ENCODE results near the gene MB21D2. TPM values are rescaled to one million over a fixed set of nuclear protein-coding genes. Genes with fewer than 3 reads are reported as not detected.
A peak's percentile ranks its signal among the peaks of the same experiment; 100 is the strongest.

The MB21D2 gene
- total RNA-seq, 1 experiment from 2014 or later = 23.8 TPM

DNA sequence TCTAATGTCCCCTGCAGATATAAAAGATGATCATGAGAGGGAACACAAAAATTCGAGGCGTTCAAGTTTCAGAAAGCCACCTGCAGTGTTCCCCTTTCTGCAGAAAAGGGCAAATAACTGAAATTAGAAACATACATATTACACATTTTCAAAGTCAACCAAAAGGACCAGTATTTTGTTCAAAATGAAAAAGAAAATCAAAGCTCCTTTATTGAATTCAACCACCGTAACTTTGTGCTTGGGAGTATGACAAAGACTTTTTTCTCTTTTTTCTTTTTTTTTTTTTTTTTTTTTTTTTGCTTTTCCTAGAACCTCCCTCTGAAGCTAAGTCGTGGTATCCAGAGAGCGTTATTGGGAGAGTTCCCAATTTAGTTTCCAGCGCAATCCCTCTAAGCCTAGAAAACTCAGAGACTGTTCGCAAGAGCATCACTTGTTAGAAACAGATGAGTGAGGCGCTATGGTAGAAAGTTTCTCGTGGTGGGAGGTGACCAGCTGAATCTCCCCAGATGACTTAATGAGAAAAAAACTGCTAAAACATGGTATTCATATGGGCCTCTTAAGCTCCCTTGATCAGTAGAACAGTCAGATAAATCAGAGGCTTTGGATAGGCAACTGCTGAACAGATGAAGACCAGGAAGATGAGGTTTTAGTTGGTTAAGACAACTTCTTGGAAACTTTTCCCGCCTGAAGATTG lies 77.4 kb downstream of the MB21D2 start:
- Histone ChIP-seq H3K27me3 (no peaks in the 10 kb centered on the region), H3K9me3 (no peaks in the 10 kb centered on the region), H3K4me3 (no peak overlapping the region), H3K36me3 (no peaks in the 10 kb centered on the region; the same call in 1 of the 2 replicates)
- DNase-seq = no peak

DNA sequence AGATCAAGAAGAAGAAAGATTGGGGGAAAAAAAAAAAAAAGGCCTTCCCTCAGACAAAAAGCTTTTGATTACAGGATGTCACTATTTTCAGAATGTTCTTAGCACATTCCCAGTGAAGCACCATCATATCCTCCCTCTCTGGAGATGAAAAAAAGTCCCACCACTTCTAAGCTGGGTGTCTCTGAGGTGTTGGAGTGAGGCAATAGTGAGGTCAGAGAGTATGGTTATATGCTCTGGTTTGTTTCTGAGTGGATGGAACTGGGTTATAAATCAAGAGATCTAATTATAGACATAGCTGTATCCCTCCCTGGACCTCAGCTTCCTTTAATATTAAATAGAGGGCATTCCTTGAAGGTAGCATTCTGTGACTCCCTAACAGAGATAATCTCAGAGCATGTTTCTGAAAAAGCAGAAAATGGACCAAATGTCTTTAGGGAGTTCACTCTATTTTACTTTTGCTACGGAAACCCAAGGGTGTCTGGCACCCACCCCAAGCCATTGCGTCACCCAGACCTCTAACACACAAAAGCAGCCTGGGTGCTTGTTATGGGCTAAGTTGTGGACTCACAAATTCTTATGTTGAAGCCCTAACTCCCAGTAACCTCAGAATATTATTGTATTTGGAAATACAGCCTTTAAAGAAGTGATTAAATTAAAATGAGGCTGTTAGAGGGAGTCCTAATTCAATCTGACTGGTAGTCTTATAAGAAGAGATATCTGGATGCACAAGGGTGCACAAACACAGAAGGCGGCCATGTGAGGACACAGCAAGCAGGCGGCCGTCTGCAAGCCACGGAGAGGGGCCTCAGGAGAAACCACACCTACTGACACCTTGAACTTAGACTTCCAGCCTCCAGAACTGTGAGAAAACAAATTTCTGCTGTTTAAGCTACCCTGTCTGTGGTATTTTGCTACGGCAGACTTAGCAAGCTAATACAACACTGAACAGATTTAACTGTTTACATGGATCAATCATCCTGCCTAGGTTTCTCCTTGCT lies 81.5 kb downstream of the MB21D2 start:
- Histone ChIP-seq H3K27me3 (no peaks in the 10 kb centered on the region), H3K4me3 (no peak overlapping the region), H3K36me3 (no peaks in the 10 kb centered on the region), H3K9me3 (no peaks in the 10 kb centered on the region)
- DNase-seq = no peak

DNA sequence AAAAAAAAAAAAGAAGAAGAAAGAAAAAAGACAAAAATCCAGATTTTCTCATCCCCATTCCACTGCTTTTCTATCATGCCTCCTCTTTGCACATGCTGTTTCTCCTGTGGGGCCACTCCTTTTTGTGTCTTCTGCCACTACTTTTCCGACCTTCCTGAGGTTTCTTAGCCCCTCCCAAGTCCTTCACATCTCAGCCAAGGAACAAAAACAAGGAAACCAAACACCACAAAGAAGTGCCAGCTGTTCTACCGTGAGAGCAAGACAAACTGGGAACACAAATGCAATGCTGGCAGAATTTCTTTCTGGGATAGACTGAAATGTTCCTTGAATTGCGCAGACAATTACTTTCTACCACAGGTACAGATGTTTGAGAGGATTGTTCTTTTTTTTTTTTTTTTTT lies 83.2 kb downstream of the MB21D2 start:
- H3K36me3 ChIP-seq = no peaks in the 10 kb centered on the region
- H3K4me3 ChIP-seq = no peak overlapping the region
- no peak for DNase-seq
- no peaks in the 10 kb centered on the region for H3K9me3 ChIP-seq
- H3K27me3 ChIP-seq = no peaks in the 10 kb centered on the region

DNA sequence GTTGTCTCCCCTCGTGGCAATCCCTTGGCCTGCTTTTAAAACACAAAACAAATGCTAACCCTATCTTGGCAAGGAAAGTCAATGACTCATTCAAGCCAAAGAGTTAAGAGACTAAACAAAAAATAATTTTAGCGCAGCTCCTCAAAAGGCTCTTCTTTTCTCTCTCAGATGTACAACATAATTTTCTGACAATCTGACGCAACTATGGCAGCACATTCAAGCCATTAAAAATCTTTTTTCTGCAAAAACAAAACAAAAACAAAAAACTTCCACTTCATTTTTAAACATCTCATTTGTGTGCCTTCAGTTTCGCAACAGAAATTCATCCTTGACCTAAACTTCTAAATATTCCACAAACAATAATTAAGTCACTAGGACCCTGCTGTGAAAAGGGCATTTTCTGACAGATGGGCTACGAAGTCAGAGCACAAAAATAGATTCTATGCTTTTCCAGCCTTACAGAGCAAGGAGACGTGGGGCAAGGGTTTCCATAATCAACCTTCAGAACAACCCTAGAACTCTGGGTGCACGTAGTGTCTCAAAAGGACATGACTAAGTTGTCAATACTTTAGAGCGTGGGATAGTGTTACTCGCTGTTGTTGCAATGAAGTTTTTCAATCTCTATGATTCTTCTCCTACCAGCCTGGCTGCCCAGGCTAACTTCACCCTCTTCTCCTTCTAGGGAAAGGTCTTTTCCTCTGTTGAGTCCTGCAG lies 84.3 kb downstream of the MB21D2 start:
- Histone ChIP-seq H3K27me3 (no peaks in the 10 kb centered on the region), H3K9me3 (no peaks in the 10 kb centered on the region), H3K4me3 (no peak overlapping the region), H3K36me3 (no peaks in the 10 kb centered on the region)
- peak; percentile 28 for DNase-seq

DNA sequence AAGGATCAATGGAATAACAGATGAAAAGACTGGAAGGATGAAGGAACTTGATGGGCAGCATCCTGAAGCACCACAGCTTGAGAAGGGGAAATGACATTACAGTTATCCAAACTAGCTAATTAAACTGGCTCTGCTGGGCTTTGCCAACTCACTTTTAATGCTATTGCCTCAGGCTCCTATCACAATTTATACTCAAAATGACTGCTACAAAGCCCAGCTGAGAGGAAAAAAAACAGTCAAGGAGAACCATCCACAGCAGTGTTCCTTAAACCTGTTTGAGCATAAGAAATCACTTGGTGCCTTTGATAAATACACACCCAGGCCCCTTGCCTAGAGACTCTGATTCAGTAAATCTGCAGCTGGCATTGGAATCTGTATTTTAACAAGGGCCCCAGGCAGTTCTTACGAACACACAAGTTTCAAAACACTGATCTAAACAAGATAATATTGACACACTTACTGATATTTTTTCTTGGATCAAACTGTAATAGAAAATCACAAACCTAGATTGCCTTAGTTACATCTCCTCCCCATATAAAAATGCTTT lies 85.8 kb downstream of the MB21D2 start:
- no peaks in the 10 kb centered on the region for H3K9me3 ChIP-seq
- no peaks in the 10 kb centered on the region for H3K36me3 ChIP-seq
- H3K27me3 ChIP-seq = no peaks in the 10 kb centered on the region
- no peak overlapping the region for H3K4me3 ChIP-seq
- DNase-seq = no peak

DNA sequence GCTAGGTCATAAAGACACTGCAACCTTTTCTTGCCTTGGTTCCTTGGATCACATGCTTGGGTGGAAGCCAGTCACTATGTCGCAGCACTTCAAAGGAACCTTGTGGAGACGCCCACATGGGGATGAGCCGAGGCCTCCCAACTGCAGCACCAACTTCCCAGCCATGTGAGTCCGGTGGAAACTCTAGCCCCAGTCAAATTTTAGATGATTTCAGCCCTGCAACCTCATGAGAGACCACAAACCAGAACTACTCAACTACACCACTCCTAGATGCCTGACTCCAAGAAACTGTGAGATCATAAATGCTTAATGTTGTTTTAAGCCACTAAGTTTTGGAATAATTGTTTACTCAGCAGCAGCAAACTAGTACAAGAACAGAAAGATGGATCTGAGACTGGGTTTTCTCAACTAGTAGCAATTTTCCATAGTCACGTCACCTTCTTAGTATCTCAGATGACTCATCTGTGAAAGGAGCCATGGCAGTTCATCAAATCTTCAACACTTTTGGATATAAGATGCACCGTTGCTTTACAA lies 86.5 kb downstream of the MB21D2 start:
- peak; percentile 64 for DNase-seq
- H3K36me3 ChIP-seq = no peaks in the 10 kb centered on the region
- no peaks in the 10 kb centered on the region for H3K27me3 ChIP-seq
- H3K4me3 ChIP-seq = no peak overlapping the region
- H3K9me3 ChIP-seq = no peaks in the 10 kb centered on the region

DNA sequence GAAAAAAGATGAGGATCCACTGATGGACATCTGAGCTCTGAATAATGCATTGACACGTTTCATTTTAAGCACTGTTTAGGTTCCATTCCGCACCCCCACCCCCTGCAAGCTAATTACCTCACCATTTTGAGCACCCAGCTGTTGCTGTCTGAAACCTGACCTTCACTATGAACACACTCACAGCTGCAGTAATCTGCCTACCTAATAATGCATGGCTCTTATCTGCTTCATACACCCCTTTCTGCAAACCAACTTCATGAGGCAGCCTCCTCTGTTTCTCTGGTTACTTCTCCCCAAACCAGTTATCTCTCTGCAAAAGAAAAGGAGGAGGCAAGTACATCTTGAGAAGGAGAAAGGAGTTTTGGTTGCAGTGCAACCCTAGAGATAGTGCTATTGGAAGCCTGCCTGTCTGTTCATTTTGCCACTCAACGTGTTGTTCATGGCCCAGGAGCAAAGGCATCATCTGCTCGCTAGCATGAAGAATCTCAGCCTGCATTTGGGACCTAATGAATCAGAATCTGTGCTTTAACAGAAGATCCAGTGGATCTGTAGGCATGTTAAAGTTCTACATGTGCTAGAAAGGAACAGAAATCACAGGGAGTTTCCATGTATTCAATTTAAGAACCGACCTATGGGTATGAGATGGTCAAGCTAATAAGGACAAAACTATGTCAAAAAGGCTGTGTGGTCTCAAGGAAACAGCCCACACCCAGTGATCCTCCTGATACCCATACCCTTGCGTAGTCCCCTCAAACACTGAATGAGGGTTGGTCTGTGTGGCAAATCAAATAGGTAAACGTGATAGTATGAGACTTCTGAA lies 87.2 kb downstream of the MB21D2 start:
- no peak overlapping the region for H3K4me3 ChIP-seq
- DNase-seq = no peak

DNA sequence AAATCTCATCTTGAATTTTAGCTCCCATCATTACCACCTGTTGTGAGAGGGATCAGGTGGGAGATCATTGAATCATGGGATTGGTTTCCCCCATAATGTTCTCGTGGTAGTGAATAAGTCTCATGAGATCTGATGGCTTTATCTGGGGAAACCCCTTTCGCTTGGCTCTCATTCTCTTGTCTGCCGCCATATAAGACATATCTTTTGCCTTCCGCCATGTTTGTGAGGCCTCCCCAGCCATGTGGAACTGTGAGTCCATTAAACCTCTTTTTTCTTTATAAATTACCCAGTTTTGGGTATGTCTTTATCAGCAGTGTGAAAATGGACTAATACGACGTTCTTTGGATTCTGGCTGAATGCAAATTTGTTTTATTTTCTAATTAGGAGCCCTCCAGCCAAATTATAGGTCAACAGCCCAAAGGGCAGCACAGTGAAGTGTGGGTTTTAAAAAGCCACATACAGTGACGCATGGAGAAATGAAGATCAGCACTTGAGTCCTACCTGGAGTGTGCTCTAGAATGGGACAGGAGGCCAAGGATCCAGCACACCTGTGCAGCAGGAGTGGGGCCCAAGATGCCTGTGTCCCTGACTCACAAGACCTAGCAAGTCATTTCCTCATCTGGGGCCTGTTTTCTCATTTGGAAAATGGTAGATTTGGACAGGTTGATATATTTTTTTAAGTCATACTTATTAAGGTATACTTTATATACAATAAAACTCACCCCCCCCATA lies 89.6 kb downstream of the MB21D2 start:
- Histone ChIP-seq H3K36me3 (no peaks in the 10 kb centered on the region), H3K4me3 (no peak overlapping the region), H3K27me3 (no peaks in the 10 kb centered on the region), H3K9me3 (no peaks in the 10 kb centered on the region)
- no peak for DNase-seq

More for the DNA sequence above, 87.2 kb downstream of the MB21D2 start:
- Histone ChIP-seq H3K9me3 (no peaks in the 10 kb centered on the region), H3K27me3 (no peaks in the 10 kb centered on the region), H3K36me3 (no peaks in the 10 kb centered on the region)

DNA sequence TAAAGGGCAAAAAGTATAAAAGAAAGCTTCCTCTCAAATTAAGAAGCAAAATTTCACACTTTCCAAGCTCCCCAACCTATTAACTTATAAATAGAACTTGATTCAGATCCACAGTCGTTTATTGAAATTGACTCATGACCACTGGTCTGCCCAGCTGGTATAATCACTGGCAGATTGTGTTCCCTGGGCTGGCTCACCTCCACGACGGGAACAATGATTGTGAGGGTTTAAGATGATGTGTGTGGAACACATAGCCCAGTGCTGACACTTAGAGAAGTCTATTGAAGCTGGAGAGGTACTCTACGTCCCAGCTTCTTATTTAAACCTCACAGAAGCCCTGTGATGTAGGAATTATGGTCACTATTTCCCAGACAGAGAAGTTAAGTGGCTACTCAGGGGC lies 90.4 kb downstream of the MB21D2 start:
- no peaks in the 10 kb centered on the region for H3K9me3 ChIP-seq
- H3K4me3 ChIP-seq = no peak overlapping the region
- no peaks in the 10 kb centered on the region for H3K27me3 ChIP-seq
- no peaks in the 10 kb centered on the region for H3K36me3 ChIP-seq
- peak; percentile 86 for DNase-seq

DNA sequence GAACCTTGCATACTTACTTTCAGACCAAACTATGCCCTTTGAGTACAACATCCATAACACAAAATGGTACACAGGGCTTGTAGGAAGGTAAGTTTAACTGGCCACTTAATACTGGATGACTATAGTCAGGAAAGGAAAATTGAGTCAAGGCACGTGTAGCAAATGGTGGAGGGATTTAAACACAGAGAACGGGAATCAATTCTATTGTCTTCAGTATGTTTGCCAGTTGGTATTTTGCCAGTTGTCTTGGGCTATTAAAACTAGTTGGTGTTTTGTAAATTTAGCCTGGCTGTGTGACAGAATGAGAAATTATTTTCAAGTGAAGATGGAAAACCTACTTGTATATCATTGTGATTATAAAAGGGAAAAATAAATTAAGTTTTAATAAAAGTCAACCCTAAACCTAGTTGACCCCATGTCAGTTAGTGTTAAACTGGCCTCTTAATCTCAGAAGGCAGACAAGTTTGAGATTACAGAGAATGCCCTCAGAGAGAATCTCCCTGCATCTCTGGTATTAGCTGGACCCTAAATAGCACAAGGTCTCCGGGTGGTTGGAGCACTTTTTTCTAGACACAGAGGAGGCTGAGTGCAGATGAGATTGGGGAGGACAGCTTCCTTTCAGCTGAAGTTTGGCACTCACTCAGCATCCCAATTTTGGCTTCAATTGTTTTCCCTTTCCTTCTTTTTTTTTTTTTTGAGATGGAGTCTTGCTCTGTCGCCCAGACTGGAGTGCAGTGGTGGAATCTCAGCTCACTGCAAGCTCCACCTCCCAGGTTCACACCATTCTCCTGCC lies 91.2 kb downstream of the MB21D2 start:
- Histone ChIP-seq H3K36me3 (no peaks in the 10 kb centered on the region), H3K27me3 (no peaks in the 10 kb centered on the region), H3K9me3 (no peaks in the 10 kb centered on the region), H3K4me3 (no peak overlapping the region)
- DNase-seq = no peak

DNA sequence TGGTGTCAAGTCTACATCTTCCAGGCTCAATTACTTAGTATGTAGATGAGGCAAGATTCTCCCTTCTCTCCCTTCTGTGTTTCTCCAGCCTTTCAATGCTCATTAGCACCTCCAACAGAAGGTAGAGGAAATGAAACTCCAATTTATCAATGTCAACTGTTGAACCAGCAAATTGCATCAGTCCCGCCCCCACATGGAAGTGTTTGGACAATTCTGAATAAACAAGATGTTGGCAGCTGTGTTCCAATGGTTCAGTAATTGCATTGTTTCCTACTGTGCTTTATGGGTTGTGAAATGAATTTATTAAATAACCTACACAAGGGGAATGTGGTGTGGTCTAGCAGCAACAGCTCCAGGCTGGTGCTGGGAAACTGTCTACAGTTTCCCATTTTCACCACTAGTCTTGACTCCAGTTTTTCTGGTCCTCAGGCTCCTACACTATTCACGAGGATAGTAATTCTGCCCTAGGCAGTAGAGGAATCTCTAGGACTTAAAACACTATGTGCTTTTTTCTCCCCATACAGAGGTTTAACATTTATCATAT lies 91.9 kb downstream of the MB21D2 start:
- Histone ChIP-seq H3K9me3 (no peaks in the 10 kb centered on the region), H3K27me3 (no peaks in the 10 kb centered on the region), H3K36me3 (no peaks in the 10 kb centered on the region), H3K4me3 (no peak overlapping the region)
- DNase-seq = peak; percentile 74

DNA sequence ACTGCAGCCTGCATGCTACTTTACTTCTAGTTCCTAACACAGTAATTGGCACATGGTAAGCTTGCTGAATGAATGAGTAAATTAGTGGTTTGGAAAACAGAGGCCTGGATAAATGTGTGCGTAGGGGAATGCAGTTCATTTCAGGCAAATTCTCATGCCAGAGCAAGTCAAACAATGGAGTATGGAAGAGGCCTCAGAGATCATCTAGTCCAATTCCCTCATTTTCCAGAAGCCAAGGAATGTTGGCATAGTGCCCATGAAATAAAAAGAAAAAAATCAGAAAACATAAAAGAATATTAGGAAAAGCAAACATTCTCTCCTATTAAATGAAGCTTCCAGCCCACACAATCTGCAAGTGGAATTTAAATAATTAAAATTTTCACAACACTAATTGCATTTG lies 92.4 kb downstream of the MB21D2 start:
- DNase-seq = no peak
- H3K27me3 ChIP-seq = no peaks in the 10 kb centered on the region

DNA sequence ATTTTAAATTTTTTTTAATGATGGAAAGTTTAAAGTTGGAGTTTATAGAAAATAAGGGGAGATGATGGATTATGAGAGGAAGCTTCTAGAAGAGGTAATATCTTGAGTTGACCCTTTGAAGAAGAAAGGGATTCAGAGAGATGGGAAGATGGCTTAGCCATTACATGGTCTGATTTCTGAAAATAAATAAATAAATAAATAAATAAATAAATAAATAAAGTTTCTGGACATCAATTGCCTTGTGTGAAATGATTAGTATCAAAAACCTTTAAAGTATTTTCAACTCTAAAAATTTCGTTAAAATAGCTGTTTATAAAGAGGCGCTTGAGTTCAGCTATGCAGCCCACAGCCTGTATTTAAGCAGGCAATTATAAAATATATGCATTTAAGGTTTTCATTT lies 93.3 kb downstream of the MB21D2 start:
- H3K4me3 ChIP-seq = no peak overlapping the region
- no peak for DNase-seq
- no peaks in the 10 kb centered on the region for H3K27me3 ChIP-seq
- no peaks in the 10 kb centered on the region for H3K9me3 ChIP-seq
- no peaks in the 10 kb centered on the region for H3K36me3 ChIP-seq

More for the DNA sequence above, 92.4 kb downstream of the MB21D2 start:
- no peak overlapping the region for H3K4me3 ChIP-seq
- no peaks in the 10 kb centered on the region for H3K36me3 ChIP-seq
- H3K9me3 ChIP-seq = no peaks in the 10 kb centered on the region

DNA sequence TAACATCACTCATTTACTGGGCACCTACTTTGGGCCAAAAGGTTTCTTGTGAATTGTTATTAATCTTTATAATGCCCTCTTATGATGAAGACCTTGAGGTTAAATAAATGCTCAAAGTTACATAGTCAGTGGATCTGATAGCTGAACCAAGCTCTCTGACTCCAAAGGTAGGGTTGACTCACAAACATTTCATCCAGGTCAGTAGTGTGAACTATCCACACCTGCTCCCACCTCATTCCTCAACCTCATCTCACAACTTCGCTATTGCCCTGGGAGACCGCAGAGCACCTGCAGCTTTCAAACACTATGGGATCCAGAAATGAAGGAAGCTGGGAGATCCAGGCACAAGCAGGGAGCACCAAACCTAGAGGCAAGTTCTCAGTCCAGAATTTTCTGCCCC lies 96.5 kb downstream of the MB21D2 start:
- H3K27me3 ChIP-seq = no peaks in the 10 kb centered on the region
- no peak for DNase-seq
- no peaks in the 10 kb centered on the region for H3K36me3 ChIP-seq
- H3K9me3 ChIP-seq = no peaks in the 10 kb centered on the region
- H3K4me3 ChIP-seq = no peak overlapping the region
